Measurements from ENCODE around the gene CTH.

DNA sequence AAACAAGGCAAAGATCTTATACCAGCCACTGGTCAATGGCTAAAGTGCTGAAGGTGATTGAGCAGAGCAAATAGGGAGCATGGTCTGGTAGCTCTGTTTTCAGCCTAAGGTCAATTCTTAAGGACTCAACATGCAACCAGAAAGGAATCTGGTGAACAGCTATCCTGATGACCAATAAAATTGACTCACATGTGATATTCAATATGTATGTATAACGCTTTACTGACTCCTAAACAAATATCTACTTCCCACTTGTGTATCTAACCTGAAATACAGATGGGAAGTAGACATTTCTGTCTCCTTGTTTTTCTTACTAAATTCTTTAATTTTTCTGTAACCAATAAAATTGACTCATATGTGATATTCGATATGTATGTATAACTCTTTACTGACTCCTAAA lies 24.9 kb upstream of the CTH start:
- TF ChIP-seq, protein P1, sequence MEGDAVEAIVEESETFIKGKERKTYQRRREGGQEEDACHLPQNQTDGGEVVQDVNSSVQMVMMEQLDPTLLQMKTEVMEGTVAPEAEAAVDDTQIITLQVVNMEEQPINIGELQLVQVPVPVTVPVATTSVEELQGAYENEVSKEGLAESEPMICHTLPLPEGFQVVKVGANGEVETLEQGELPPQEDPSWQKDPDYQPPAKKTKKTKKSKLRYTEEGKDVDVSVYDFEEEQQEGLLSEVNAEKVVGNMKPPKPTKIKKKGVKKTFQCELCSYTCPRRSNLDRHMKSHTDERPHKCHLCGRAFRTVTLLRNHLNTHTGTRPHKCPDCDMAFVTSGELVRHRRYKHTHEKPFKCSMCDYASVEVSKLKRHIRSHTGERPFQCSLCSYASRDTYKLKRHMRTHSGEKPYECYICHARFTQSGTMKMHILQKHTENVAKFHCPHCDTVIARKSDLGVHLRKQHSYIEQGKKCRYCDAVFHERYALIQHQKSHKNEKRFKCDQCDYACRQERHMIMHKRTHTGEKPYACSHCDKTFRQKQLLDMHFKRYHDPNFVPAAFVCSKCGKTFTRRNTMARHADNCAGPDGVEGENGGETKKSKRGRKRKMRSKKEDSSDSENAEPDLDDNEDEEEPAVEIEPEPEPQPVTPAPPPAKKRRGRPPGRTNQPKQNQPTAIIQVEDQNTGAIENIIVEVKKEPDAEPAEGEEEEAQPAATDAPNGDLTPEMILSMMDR (IDR thresholded peaks at IDR 0.05), result no peak
- TF ChIP-seq POLR2A (IDR thresholded peaks at IDR 0.05), result no peak

All from adrenal gland (tissue), 5 donors.